Astrocyte of the hippocampus (primary cell): ENCODE results near the gene CCDC198.

ENCODE experiments used
- DNase-seq: peaks from one replicate; pipeline ENCODE4 v3.0.0; 2011; ENCODE audit warnings: low read depth, low spot score

CCDC198 gene

GRCh38 chr14:57464008-57464730 is 29.5 kb downstream of the CCDC198 start:
- no peak for DNase-seq

GRCh38 chr14:57462551-57462950 is 31.1 kb downstream of the CCDC198 start:
- no peak for DNase-seq

- DNase-seq: no peak
Measured at GRCh38 chr14:57461777-57462320, 31.8 kb downstream of the CCDC198 start.

- no peak for DNase-seq
Measured at GRCh38 chr14:57435923-57436322, 57.7 kb downstream of the CCDC198 start.

- DNase-seq: no peak
Measured at GRCh38 chr14:57420986-57421385, 72.7 kb downstream of the CCDC198 start.

GRCh38 chr14:57420033-57420432 is 73.6 kb downstream of the CCDC198 start:
- no peak for DNase-seq
